HEK293T (cell line): ENCODE measurements around the gene SLC25A38.
A peak's percentile ranks its signal among the peaks of the same experiment; 100 is the strongest.
"Not testable (repeated sequence)": the region's sequence is repeated elsewhere in the genome, so short reads cannot be mapped to it uniquely, and the experiment has no call there.

Source experiments
- CTCF ChIA-PET: fragments of 350-600 bp; formaldehyde crosslinking; extraction: SDS; loops from one replicate; lab custom pipeline; 2021; ENCODE audit warnings: antibody characterized with exemption, inconsistent platforms; lab: Yijun Ruan, JAX
- POLR2A ChIA-PET: fragments of 350-600 bp; formaldehyde crosslinking; extraction: SDS; loops from one replicate; lab custom pipeline; 2020; ENCODE audit warnings: antibody characterized with exemption, inconsistent platforms; lab: Yijun Ruan, JAX
- DNase-seq: peaks from one replicate; pipeline ENCODE4 v3.0.0; 2012; ENCODE audit warnings: mixed read lengths; ENCODE audit errors: extremely low spot score
- ARNT ChIP-seq: fragments of 450-650 bp; IDR thresholded peaks from 2 replicates; pipeline ENCODE4 v1.6.1; 2017; ENCODE audit warnings: mild to moderate bottlenecking
- BHLHE40 ChIP-seq: fragments of 450-650 bp; IDR thresholded peaks from 2 replicates; pipeline ENCODE4 v1.6.1; 2016; ENCODE audit warnings: mild to moderate bottlenecking, moderate library complexity, borderline replicate concordance
- CTBP1 ChIP-seq: fragments of 450-650 bp; IDR thresholded peaks from 2 replicates; pipeline ENCODE4 v1.6.1; 2016; ENCODE audit warnings: borderline replicate concordance
- ELF4 ChIP-seq: fragments of 450-650 bp; IDR thresholded peaks from 2 replicates; pipeline ENCODE4 v1.6.1; 2017; ENCODE audit warnings: antibody characterized with exemption
- FOXA1 ChIP-seq: fragments of 450-650 bp; IDR thresholded peaks from 2 replicates; pipeline ENCODE4 v1.6.1; 2016; ENCODE audit warnings: mild to moderate bottlenecking
- FOXK2 ChIP-seq: fragments of 450-650 bp; IDR thresholded peaks from 2 replicates; pipeline ENCODE4 v1.6.1; 2016; ENCODE audit warnings: mild to moderate bottlenecking
- FOXM1 ChIP-seq: fragments of 450-650 bp; IDR thresholded peaks from 2 replicates; pipeline ENCODE4 v1.6.1; 2017; ENCODE audit warnings: mild to moderate bottlenecking, borderline replicate concordance
- HDGF ChIP-seq: fragments of 450-650 bp; IDR thresholded peaks from 2 replicates; pipeline ENCODE4 v1.6.1; 2017; ENCODE audit warnings: antibody characterized with exemption, borderline replicate concordance
- L3MBTL2 ChIP-seq: fragments of 450-650 bp; conservative IDR thresholded peaks from 2 replicates; pipeline ENCODE4 v1.6.1; 2016; ENCODE audit warnings: mild to moderate bottlenecking
- LEF1 ChIP-seq: fragments of 450-650 bp; IDR thresholded peaks from 2 replicates; pipeline ENCODE4 v1.6.1; 2017; ENCODE audit warnings: mild to moderate bottlenecking, borderline replicate concordance
- NFRKB ChIP-seq: fragments of 450-650 bp; IDR thresholded peaks from 2 replicates; pipeline ENCODE4 v1.6.1; 2016; ENCODE audit warnings: mild to moderate bottlenecking, moderate library complexity
- SP1 ChIP-seq: fragments of 450-650 bp; IDR thresholded peaks from 2 replicates; pipeline ENCODE4 v1.6.1; 2017
- SUZ12 ChIP-seq: fragments of 450-650 bp; IDR thresholded peaks from 2 replicates; pipeline ENCODE4 v1.6.1; 2016; ENCODE audit warnings: mild to moderate bottlenecking
- TARDBP ChIP-seq: fragments of 450-650 bp; IDR thresholded peaks from 2 replicates; pipeline ENCODE4 v1.6.1; 2016
- ZNF384 ChIP-seq: fragments of 450-650 bp; IDR thresholded peaks from 2 replicates; pipeline ENCODE4 v1.6.1; 2016
- TF ChIP-seq, protein P1 (sequence below): fragments of 450-650 bp; IDR thresholded peaks from 2 replicates; pipeline ENCODE4 v1.6.1; 2016

The SLC25A38 gene

GRCh38 chr3:39410893-39411292 lies 27.7 kb downstream of the SLC25A38 start:
- POLR2A ChIA-PET, result no interaction called here
- CTCF ChIA-PET, result no interaction called here
- TF ChIP-seq FOXA1, result no peak
- TF ChIP-seq SP1, result no peak
- no peak for TF ChIP-seq HDGF
- no peak for TF ChIP-seq FOXK2
- TF ChIP-seq L3MBTL2, result no peak
- TF ChIP-seq TARDBP, result no peak
- no peak for TF ChIP-seq ELF4
- TF ChIP-seq NFRKB, result no peak
- no peak for TF ChIP-seq FOXM1
- no peak for TF ChIP-seq ZNF384
- no peak for TF ChIP-seq BHLHE40
- no peak for TF ChIP-seq SUZ12
- TF ChIP-seq, protein P1, sequence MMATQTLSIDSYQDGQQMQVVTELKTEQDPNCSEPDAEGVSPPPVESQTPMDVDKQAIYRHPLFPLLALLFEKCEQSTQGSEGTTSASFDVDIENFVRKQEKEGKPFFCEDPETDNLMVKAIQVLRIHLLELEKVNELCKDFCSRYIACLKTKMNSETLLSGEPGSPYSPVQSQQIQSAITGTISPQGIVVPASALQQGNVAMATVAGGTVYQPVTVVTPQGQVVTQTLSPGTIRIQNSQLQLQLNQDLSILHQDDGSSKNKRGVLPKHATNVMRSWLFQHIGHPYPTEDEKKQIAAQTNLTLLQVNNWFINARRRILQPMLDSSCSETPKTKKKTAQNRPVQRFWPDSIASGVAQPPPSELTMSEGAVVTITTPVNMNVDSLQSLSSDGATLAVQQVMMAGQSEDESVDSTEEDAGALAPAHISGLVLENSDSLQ, result no peak
- no peak for TF ChIP-seq ARNT
- TF ChIP-seq LEF1, result no peak
- no peak for DNase-seq

DNA sequence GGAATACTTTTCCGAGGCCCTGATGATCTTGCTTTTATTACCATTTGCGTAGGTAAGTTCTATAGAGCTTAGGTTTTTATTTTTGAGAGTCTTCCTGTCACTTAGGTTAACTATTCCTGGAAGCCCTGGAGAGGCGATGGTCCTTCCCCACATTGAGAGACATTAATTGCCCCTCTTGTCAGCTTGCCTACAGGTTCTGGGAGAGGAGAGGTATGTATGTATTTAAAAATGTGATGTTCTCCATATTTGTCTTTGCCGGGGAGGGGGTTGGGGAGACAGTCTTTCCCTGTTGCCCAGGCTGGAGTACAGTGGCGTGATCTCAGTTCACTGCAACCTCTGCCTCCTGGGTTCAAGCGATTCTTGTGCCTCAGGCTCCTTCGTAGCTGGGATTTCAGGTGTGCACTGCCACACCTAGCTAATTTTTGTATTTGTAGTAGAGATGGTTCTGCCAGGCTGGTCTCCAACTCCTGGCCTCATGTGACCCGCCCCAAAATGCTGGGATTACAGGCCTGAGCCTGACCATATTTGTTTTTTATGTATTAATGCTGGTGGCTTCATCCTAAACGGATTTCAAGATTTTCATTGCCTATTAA lies 29.6 kb downstream of the SLC25A38 start:
- POLR2A ChIA-PET, result no interaction called here
- no peak for TF ChIP-seq SUZ12
- TF ChIP-seq LEF1, result no peak
- TF ChIP-seq ZNF384, result no peak
- TF ChIP-seq CTBP1, result no peak
- no peak for DNase-seq
- CTCF ChIA-PET, result no interaction called here

- no peak for DNase-seq
- no peak for TF ChIP-seq TARDBP
- no peak for TF ChIP-seq NFRKB
- TF ChIP-seq L3MBTL2, result no peak
- TF ChIP-seq SP1, result no peak
- TF ChIP-seq ELF4, result no peak
- no peak for TF ChIP-seq BHLHE40
- TF ChIP-seq, protein P1, result peak; percentile 43; the same call in 1 of the 2 replicates
- TF ChIP-seq FOXA1, result no peak
- POLR2A ChIA-PET, result no interaction called here
- CTCF ChIA-PET, result interaction anchor here (1.0 kb wide), 1 partner anchor 85 kb away, joined by 4 read pairs; no protein-coding TSS in a partner anchor
Observed at GRCh38 chr3:39413691-39414420, 30.7 kb downstream of the SLC25A38 start.

DNA sequence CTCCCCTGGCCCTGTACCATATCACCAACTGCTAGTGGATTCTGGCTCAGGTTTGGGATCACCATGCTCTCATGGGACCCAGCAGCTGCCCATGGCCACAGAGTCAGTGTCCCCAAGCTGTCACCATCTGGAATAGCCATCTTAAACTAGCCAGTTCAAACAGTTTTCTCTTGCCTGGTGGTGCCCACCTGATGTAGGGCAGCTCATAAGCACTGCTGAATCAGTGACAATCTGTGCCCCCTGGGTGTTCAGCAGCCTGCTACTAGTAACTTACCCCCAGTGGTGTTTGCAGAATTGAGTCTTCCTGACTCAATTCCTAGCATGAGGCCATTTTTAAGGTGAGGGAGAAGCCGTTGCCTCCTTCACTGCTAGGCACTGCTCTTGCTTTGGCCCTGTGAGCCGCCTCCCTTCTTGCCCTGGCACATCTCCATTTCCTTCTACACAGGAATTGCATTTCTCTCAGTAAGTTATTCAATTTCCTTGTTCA lies 31.3 kb downstream of the SLC25A38 start:
- POLR2A ChIA-PET, result interaction anchor here (3.9 kb wide), 1 partner anchor 8 kb away, joined by 19 read pairs; the partner anchor contains the start of gene RPSA
- CTCF ChIA-PET, result interaction anchor here (1.4 kb wide), 2 partner anchors 33 to 85 kb away, joined by 5 to 6 read pairs; no protein-coding TSS in a partner anchor
- no peak for DNase-seq
- TF ChIP-seq CTBP1 (no peak), FOXM1 (no peak), BHLHE40 (no peak), NFRKB (no peak)

GRCh38 chr3:39415302-39415701 lies 32.1 kb downstream of the SLC25A38 start:
- DNase-seq, result not testable (repeated sequence)
- CTCF ChIA-PET, result interaction anchor here (1.4 kb wide), 2 partner anchors 33 to 84 kb away, joined by 5 to 6 read pairs; no protein-coding TSS in a partner anchor
- POLR2A ChIA-PET, result interaction anchor here (3.9 kb wide), 1 partner anchor 8 kb away, joined by 19 read pairs; the partner anchor contains the start of gene RPSA

DNA sequence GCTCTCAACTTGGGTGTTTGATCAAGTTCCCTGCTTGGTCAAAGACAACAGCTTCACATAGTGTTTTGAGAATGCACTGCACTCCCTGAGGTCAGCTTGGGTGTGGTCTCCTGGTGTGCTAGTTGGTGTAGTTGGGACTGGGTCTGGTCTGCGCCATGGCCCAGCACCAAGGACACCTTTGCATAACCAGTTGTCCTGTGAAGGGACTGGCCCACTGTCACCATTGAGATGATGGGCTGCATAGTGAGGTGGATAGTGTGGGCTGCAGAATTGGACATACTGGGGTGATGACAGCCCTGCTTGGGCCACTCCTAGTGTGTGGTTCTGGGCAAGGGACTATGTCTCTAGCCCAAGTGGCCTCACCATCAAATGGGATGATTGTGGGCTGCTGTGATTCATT lies 32.8 kb downstream of the SLC25A38 start:
- TF ChIP-seq HDGF (no peak), ZNF384 (no peak), SUZ12 (no peak), BHLHE40 (no peak), L3MBTL2 (no peak)
- ChIA-PET CTCF (interaction anchor here (1.4 to 1.5 kb wide), 2 partner anchors 83 kb away, joined by 6 read pairs; no protein-coding TSS in a partner anchor), POLR2A (interaction anchor here (3.9 kb wide), 1 partner anchor 9 kb away, joined by 19 read pairs; the partner anchor contains the start of gene RPSA)
- no peak for DNase-seq

DNA sequence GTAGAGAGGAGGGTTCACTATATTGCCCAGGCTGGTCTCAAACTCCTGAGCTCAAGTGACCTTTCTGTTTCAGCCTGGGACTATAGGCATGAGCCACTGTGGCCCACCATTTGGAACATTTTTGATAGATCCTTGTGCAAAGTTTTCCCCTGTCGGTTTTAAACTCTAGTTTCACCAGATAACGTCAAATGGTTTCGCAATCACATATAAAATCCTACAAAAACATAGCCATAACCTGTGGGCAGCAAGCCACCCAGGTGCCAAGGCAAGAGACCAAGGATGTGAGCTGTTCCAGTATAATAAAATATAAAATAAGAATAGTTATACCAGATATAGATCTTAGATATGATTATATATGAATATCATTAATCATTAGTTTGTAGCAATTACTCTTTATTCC lies 33.8 kb downstream of the SLC25A38 start:
- CTCF ChIA-PET, result interaction anchor here (1.3 to 1.5 kb wide), 2 partner anchors 39 to 82 kb away, joined by 6 read pairs; no protein-coding TSS in a partner anchor
- POLR2A ChIA-PET, result interaction anchor here (3.9 kb wide), 1 partner anchor 10 kb away, joined by 19 read pairs; the partner anchor contains the start of gene RPSA
- DNase-seq, result not testable (repeated sequence)

DNA sequence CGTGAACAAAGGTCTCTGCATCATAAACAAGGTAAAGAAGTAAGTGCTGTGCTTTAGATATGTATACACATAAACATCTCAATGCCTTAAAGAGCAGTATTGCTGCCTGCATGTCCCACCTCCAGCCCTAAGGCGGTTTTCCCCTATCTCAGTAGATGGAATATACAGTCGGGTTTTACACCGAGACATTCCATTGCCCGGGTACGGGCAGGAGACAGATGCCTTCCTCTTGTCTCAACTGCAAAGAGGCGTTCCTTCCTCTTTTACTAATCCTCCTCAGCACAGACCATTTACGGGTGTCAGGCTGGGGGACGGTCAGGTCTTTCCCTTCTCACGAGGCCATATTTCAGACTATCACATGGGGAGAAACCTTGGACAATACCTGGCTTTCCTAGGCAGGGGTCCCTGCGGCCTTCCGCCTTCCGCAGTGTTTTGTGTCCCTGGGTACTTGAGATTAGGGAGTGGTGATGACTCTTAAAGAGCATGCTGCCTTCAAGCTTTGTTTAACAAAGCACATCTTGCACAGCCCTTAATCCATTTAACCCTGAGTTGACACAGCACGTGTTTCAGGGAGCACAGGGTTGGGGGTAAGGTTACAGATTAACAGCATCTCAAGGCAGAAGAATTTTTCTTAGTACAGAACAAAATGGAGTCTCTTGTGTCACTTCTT lies 35.5 kb downstream of the SLC25A38 start:
- CTCF ChIA-PET, DNase-seq, POLR2A ChIA-PET: not testable (repeated sequence)
